Left lung (tissue), 10 donors: ENCODE measurements around the gene BOK. TPM values are rescaled to one million over a fixed set of nuclear protein-coding genes. Genes with fewer than 3 reads are reported as not detected.

Source experiments
- ATAC-seq: fragments of 200-7000 bp; cut with Tn5 transposase; one replicate; pipeline ENCODE4 v1.9.1; 2020; ENCODE audit warnings: moderate library complexity
- DNase-seq, 4 donors: peaks; one replicate each; pipeline ENCODE4 v3.0.0-alpha.2; 2013 to 2020
- H3K27ac ChIP-seq, 2 donors: fragments of 200-600 bp; sonication (generic) in 1 of 2; one replicate each; pipeline versions ENCODE4 v1.5.0 to v1.8.0; 2020 to 2021
- H3K27me3 ChIP-seq, 2 donors: fragments of 200-600 bp; sonication (generic) in 1 of 2; one replicate each; pipeline versions ENCODE4 v1.5.0 to v1.8.0; 2020 to 2021
- H3K36me3 ChIP-seq, 2 donors: fragments of 200-600 bp; sonication (generic) in 1 of 2; one replicate each; pipeline versions ENCODE4 v1.5.0 to v1.8.0; 2020 to 2021
- H3K4me1 ChIP-seq, 2 donors: fragments of 200-600 bp; one replicate each; pipeline ENCODE4 v1.8.0; 2021
- H3K4me3 ChIP-seq, 2 donors: fragments of 200-600 bp; sonication (generic) in 1 of 2; one replicate each; pipeline versions ENCODE4 v1.5.0 to v1.8.0; 2020 to 2021; ENCODE audit warnings: mild to moderate bottlenecking in 1 of 2
- H3K9me3 ChIP-seq, 2 donors: fragments of 200-600 bp; sonication (generic) in 1 of 2; one replicate each; pipeline versions ENCODE4 v1.5.0 to v1.8.0; 2020 to 2021
- CTCF ChIP-seq, 2 donors: fragments of 200-600 bp; sonication (generic) in 1 of 2; IDR thresholded peaks; one replicate each; pipeline versions ENCODE4 v1.5.0 to v1.8.0; 2021; ENCODE audit warnings: antibody characterized with exemption in 2 of 2
- intact Hi-C, 2 donors: fragments of 100-400 bp; cut with DNase I; formaldehyde crosslinking; loops; one replicate each; pipeline versions ENCODE4 v1.11.2 to v1.14.2; 2022
- polyA plus RNA-seq, 6 donors: library from polyadenylated mRNA; unstranded; fragments of 120-200 nt; gene quantifications; one replicate each; pipeline ENCODE4 v1.2.1, GENCODE V29; 2013; ENCODE audit not compliant: insufficient read length in 6 of 6
- total RNA-seq, 2 donors: library from RNA; stranded (reverse); fragmentation: NEBNext Ultra II Directional; extraction: Animal tissue kit (Norgen Biotek cat#: 25700); gene quantifications; one replicate each; pipeline ENCODE4 v1.2.1, GENCODE V29; 2021
- donor health status: DM: no; HTN: yes; CAD: no.
- donor health status: DM: no; HTN: no; CAD: no.

BOK gene
- total and polyA plus RNA-seq, 8 donors, result 17.8 to 66.5 (median 25.9) TPM

- H3K27ac ChIP-seq, result no peak overlapping the region
- ATAC-seq (peak; percentile 59), DNase-seq (peak in 1 of 4 donors; percentile 82)
- H3K27me3 ChIP-seq, result no peaks in the 10 kb centered on the region
- peaks cover 0 to 7% of the 10 kb centered on the region in 2 donors for H3K36me3 ChIP-seq
- intact Hi-C loops, result no loop called here
- no peaks in the 10 kb centered on the region for H3K9me3 ChIP-seq
- peak overlapping the region; percentile 12 to 33 for H3K4me3 ChIP-seq
- peaks cover 0 to 19% of the 10 kb centered on the region in 2 donors for H3K4me1 ChIP-seq
- no peak for TF ChIP-seq CTCF (IDR thresholded peaks at IDR 0.05)
Observed at GRCh38 chr2:241616168-241617125, 57.9 kb downstream of the BOK start.

DNA sequence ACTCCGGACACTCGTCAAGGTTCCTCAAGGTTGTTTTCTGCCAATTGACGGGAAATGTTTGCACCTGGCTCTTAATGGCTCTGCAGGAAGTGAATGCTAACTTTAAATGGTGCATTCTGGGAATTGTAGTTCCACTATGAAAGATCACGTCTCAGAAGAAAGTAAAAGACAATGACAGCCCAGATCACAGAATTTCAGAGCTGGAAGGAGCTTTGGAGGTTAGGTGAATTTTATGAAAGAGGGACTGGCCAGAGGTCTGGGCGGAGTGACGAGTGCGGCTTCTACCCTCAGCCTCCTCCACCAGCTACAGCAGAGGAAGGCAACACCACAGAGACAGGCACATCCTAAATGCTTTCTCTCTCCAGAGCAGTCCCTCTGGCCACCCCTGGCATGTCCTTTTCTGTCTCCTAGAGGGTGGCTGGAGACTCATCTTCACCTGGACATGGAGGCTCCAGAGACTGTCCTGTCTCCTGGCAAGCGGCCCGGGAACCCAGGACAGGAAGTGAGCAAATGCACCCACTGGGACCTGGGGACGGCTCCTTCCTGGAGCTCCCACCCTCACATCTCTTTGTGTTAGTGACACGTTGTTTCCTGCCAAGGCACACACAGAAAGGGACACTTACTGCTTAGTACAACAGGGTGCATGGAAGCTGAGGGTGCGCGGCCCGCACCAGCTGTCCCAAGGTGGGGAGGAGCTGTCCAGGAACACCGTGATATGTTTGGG is 59.0 kb downstream of the BOK start:
- intact Hi-C loops, result no loop called here
- peak overlapping the region; percentile 12 to 33 for H3K4me3 ChIP-seq
- peak; percentile 84 for ATAC-seq

GRCh38 chr2:241618296-241618805 is 59.8 kb downstream of the BOK start:
- Histone ChIP-seq H3K36me3 (peaks cover 0 to 7% of the 10 kb centered on the region in 2 donors), H3K4me3 (no peak overlapping the region), H3K4me1 (peaks cover 0 to 14% of the 10 kb centered on the region in 2 donors), H3K27me3 (no peaks in the 10 kb centered on the region), H3K9me3 (no peaks in the 10 kb centered on the region), H3K27ac (peak overlapping the region in 1 of 2 donors; percentile 71)
- intact Hi-C loops, result no loop called here
- DNase-seq (no peak), ATAC-seq (no peak)
- no peak for TF ChIP-seq CTCF (IDR thresholded peaks at IDR 0.05)

More for the DNA sequence above, 59.0 kb downstream of the BOK start:
- no peak for TF ChIP-seq CTCF (IDR thresholded peaks at IDR 0.05)
- Histone ChIP-seq H3K27me3 (no peaks in the 10 kb centered on the region), H3K4me1 (peaks cover 0 to 14% of the 10 kb centered on the region in 2 donors), H3K27ac (peak overlapping the region; percentile 23 to 71), H3K36me3 (peaks cover 0 to 7% of the 10 kb centered on the region in 2 donors), H3K9me3 (no peaks in the 10 kb centered on the region)
- peak in 1 of 4 donors; percentile 78 for DNase-seq

DNA sequence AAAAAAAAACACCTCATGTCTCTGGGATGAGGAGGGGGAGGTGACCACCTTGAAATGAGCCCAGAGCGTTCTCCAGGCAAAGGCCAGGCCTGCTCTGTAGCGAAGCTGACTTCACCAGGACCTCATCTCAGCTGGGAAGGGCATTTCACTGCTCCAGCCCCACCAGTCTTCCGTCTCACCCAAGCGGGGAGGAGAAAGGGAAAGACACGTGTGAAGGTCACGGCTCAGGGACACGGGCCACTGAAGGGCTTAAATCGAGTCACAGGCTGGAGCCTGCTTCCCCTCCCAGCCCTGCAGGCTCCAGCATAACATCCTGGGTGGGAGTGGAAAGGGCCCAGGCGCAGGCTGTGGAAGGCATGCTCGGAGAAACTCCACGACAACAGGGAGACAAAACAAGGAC is 60.3 kb downstream of the BOK start:
- no peak overlapping the region for H3K27ac ChIP-seq
- TF ChIP-seq CTCF (IDR thresholded peaks at IDR 0.05), result no peak
- no peak for ATAC-seq

More for the DNA sequence above, 60.3 kb downstream of the BOK start:
- no peak overlapping the region for H3K4me3 ChIP-seq
- H3K4me1 ChIP-seq, result peaks cover 0 to 14% of the 10 kb centered on the region in 2 donors
- peak in 1 of 4 donors; percentile 37 for DNase-seq
- intact Hi-C loops, result no loop called here
- peaks cover 0 to 7% of the 10 kb centered on the region in 2 donors for H3K36me3 ChIP-seq
- H3K27me3 ChIP-seq, result no peaks in the 10 kb centered on the region
- H3K9me3 ChIP-seq, result no peaks in the 10 kb centered on the region
